HepG2 (cell line): Measurements from ENCODE around the gene SPCS1. TPM values are rescaled to one million over a fixed set of nuclear protein-coding genes. Genes with fewer than 3 reads are reported as not detected.

ENCODE experiments used
- ATAC-seq: fragments of 200-7000 bp; cut with Tn5 transposase; 3 replicates; pipeline ENCODE4 v1.9.1; 2020; ENCODE audit warnings: mild to moderate bottlenecking, moderate library complexity
- BruUV-seq: library from RNA; stranded (reverse); fragments of 400-500 nt; replicated peaks from 2 replicates; lab custom pipeline; 2021; lab: Mats Ljungman, UMichigan
- CTCF ChIA-PET: fragments of 300-600 bp; formaldehyde crosslinking; extraction: SDS; loops from one replicate; lab custom pipeline; 2021; ENCODE audit warnings: low total read pairs, inconsistent platforms, low intra/inter-chr PET ratio; lab: Yijun Ruan, JAX
- POLR2A ChIA-PET: fragments of 350-600 bp; sonication (Branson Sonifier 250); formaldehyde crosslinking; loops from one replicate; lab custom pipeline; 2020; ENCODE audit warnings: antibody characterized with exemption, inconsistent platforms; lab: Yijun Ruan, JAX
- DNase-seq: peaks from one replicate; pipeline ENCODE4 v3.0.0-alpha.2; 2015; ENCODE audit warnings: low spot score
- FAIRE-seq: peaks from 3 replicates; lab custom pipeline; 2011; peaks lifted over from hg19 to GRCh38; lab: Jason Lieb, UNC
- H2AFZ ChIP-seq: one replicate; pipeline ENCODE4 v1.6.1; 2011; ENCODE audit warnings: low read length, inconsistent platforms
- H3K27ac ChIP-seq: fragments of 300-600 bp; 3 replicates; pipeline ENCODE4 v1.8.0; 2011; ENCODE audit warnings: mixed run types, mild to moderate bottlenecking, mixed read lengths, low read length, inconsistent platforms; ENCODE audit not compliant: insufficient read depth; ENCODE audit errors: extremely low read length
- H3K27me3 ChIP-seq, 2 experiments: fragments of 200-600 bp in 1 of 2; 2 replicates in 1 of 2; 3 replicates in 1 of 2; pipeline versions ENCODE4 v1.6.0 to v1.8.0; 2011; ENCODE audit warnings: low read length in 2 of 2, mild to moderate bottlenecking in 2 of 2, moderate library complexity in 2 of 2, inconsistent platforms in 1 of 2; ENCODE audit not compliant: insufficient read depth in 2 of 2, control insufficient read depth in 1 of 2
- H3K36me3 ChIP-seq, 2 experiments: fragments of 200-600 bp in 1 of 2; replicated peaks in 1 of 2; 2 replicates in 1 of 2; 3 replicates in 1 of 2; pipeline versions ENCODE4 v1.5.1 to v1.8.0; 2011; ENCODE audit warnings: low read length in 2 of 2, inconsistent platforms in 1 of 2; ENCODE audit not compliant: insufficient read depth in 2 of 2, control insufficient read depth in 1 of 2
- H3K4me1 ChIP-seq: 2 replicates; pipeline ENCODE4 v1.5.1; 2012; ENCODE audit warnings: low read length, inconsistent platforms; ENCODE audit not compliant: insufficient read depth
- H3K4me2 ChIP-seq: 2 replicates; pipeline ENCODE4 v1.6.0; 2011; ENCODE audit warnings: low read depth, low read length, inconsistent platforms
- H3K4me3 ChIP-seq, 3 experiments: fragments of 200-600 bp in 1 of 3; sonication (generic), shearing (Covaris generic) in 1 of 3; replicated peaks in 1 of 3; 2 replicates each; pipeline ENCODE4 v1.5.1; 2011 to 2016; ENCODE audit warnings: low read length in 3 of 3, inconsistent platforms in 2 of 3, low read depth in 2 of 3, mild to moderate bottlenecking in 2 of 3, control low read depth in 1 of 3, mixed read lengths in 1 of 3; ENCODE audit not compliant: insufficient read depth in 1 of 3
- H3K79me2 ChIP-seq: one replicate; pipeline ENCODE4 v1.6.1; 2011; ENCODE audit warnings: low read length, inconsistent platforms; ENCODE audit not compliant: insufficient read depth
- H3K9ac ChIP-seq: 2 replicates; pipeline ENCODE4 v1.6.0; 2011; ENCODE audit warnings: mild to moderate bottlenecking, low read depth, low read length, inconsistent platforms; ENCODE audit not compliant: insufficient read depth
- H3K9me3 ChIP-seq: 2 replicates; pipeline ENCODE4 v1.5.1; 2012; ENCODE audit warnings: mild to moderate bottlenecking, low read length
- H4K20me1 ChIP-seq: 2 replicates; pipeline ENCODE4 v1.6.0; 2011; ENCODE audit warnings: inconsistent platforms, mild to moderate bottlenecking, low read length, moderate library complexity; ENCODE audit not compliant: insufficient read depth
- AKAP8 ChIP-seq: sonication (generic); formaldehyde crosslinking; IDR thresholded peaks from 2 replicates; pipeline ENCODE4 v1.5.1; 2020; ENCODE audit warnings: mild to moderate bottlenecking, missing genetic modification reagents
- CEBPB ChIP-seq: IDR thresholded peaks from 2 replicates; pipeline ENCODE4 v1.6.1; 2011; ENCODE audit warnings: low read depth, low read length, improper control_type of control experiment, borderline replicate concordance
- HES4 ChIP-seq: sonication (generic); formaldehyde crosslinking; IDR thresholded peaks from 2 replicates; pipeline ENCODE4 v1.9.0; 2021; ENCODE audit warnings: mild to moderate bottlenecking, missing genetic modification reagents, borderline replicate concordance
- POLR2G ChIP-seq: fragments of 200-400 bp; formaldehyde crosslinking; IDR thresholded peaks from 2 replicates; pipeline ENCODE4 v1.6.1; 2018; ENCODE audit warnings: mild to moderate bottlenecking, low read depth, low read length, moderate library complexity
- RBFOX2 ChIP-seq: fragments of 200-400 bp; formaldehyde crosslinking; IDR thresholded peaks from 2 replicates; pipeline ENCODE4 v1.6.1; 2017; ENCODE audit warnings: low read depth, mild to moderate bottlenecking, low read length
- ZKSCAN8 ChIP-seq: IDR thresholded peaks from 2 replicates; pipeline ENCODE4 v1.6.1; 2016; ENCODE audit warnings: borderline replicate concordance, missing genetic modification reagents, missing compliant biosample characterization
- WGBS: methylation state at CpG from one replicate; pipeline ENCODE4 v1.1.6; 2017; ENCODE audit warnings: low lambda C conversion rate; 5-methylcytosine and 5-hydroxymethylcytosine counted together
- in situ Hi-C: cut with HindIII; loops from 2 replicates; pipeline ENCODE4 v1.10.0; 2017; ENCODE audit warnings: low pct_unique_long_range_greater_than_20kb; ENCODE audit not compliant: extremely low pct_ligation_motif_present
- intact Hi-C: fragments of 100-400 bp; cut with micrococcal nuclease; formaldehyde crosslinking; loops from one replicate; pipeline ENCODE4 v1.10.0; 2022; ENCODE audit not compliant: unreplicated experiment
- polyA plus RNA-seq, 8 experiments: library from polyadenylated mRNA; depleted of rRNA in 3 of 8; stranded (reverse) in 7 of 8; unstranded in 1 of 8; fragments of >200 nt; fragmentation: Illumina TruSeq in 4 of 8; extraction: Trizol in 4 of 8; gene quantifications; 2 replicates each; pipeline versions ENCODE4 v1.2.1 to v1.2.3, GENCODE V29; 2011 to 2016; ENCODE audit warnings: low read depth in 4 of 8, missing spikeins in 1 of 8, mixed read lengths in 1 of 8; ENCODE audit not compliant: insufficient read depth in 1 of 8
- total RNA-seq, 5 experiments: library from RNA; depleted of rRNA; stranded (reverse); fragments of >200 nt; fragmentation: Illumina TruSeq; extraction: Trizol; gene quantifications; 2 replicates each; pipeline ENCODE4 v1.2.3, GENCODE V29; 2016; ENCODE audit warnings: low read depth in 1 of 5

SPCS1 gene
- total and polyA plus RNA-seq, 2 of the 13 experiments (the other 11 are each of a cell fraction or from before 2014, with no cell fraction given) = 84.6 to 120 TPM

GRCh38 chr3:52688266-52688665 lies 17.6 kb upstream of the SPCS1 start:
- POLR2A ChIA-PET = interaction anchor here (1.4 to 12.6 kb wide), 3 partner anchors 8 to 17 kb away, joined by 3 to 118 read pairs (median 18); partner anchors contain the start of genes GLT8D1 and SPCS1
- ATAC-seq (no peak), DNase-seq (no peak), FAIRE-seq (no peak)
- TF ChIP-seq AKAP8 (CRISPR knock-in tag) = no peak
- 0 out of 2 replicates have a peak, but pooled peaks have one; percentile 34 for TF ChIP-seq POLR2G
- TF ChIP-seq RBFOX2 = peak; percentile 38; the same call in 1 of the 2 replicates
- peak; percentile 31; the same call in 1 of the 2 replicates for TF ChIP-seq CEBPB
- Histone ChIP-seq H3K9ac (no peak overlapping the region), H4K20me1 (peaks cover 16% of the 10 kb centered on the region), H3K4me2 (peak overlapping the region; percentile 94), H3K4me3 (no peak overlapping the region; a peak in 1 of 6 replicates), H3K79me2 (peaks cover 62% of the 10 kb centered on the region), H3K27me3 (no peaks in the 10 kb centered on the region; a peak in 1 of 5 replicates), H2AFZ (no peak overlapping the region), H3K9me3 (no peaks in the 10 kb centered on the region), H3K4me1 (peaks cover 73% of the 10 kb centered on the region), H3K27ac (no peak overlapping the region), H3K36me3 (peaks cover 24 to 61% of the 10 kb centered on the region in 2 experiments)
- 74% methylated on average over 6 of the region's 6 CpGs for WGBS
- in situ Hi-C loops = loop anchor here (10.0 kb wide), 1 partner anchor 233 kb away; the partner anchor contains the start of genes NISCH and TNNC1
- intact Hi-C loops = no loop called here
- BruUV-seq = no TSS peak
- CTCF ChIA-PET = no interaction called here

GRCh38 chr3:52689151-52689550 lies 16.8 kb upstream of the SPCS1 start:
- FAIRE-seq (no peak), ATAC-seq (no peak), DNase-seq (no peak)
- peaks cover 19% of the 10 kb centered on the region for H4K20me1 ChIP-seq
- no peak for TF ChIP-seq ZKSCAN8 (CRISPR knock-in tag)
- TF ChIP-seq HES4 (CRISPR knock-in tag) = no peak
- no peak overlapping the region for H3K4me3 ChIP-seq
- no peak overlapping the region for H3K27ac ChIP-seq
- no peak overlapping the region for H2AFZ ChIP-seq
- no TSS peak for BruUV-seq
- H3K4me2 ChIP-seq = peak overlapping the region; percentile 94; the same call in 1 of the 2 replicates
- ChIA-PET CTCF (no interaction called here), POLR2A (interaction anchor here (1.4 to 12.6 kb wide), 2 partner anchors 10 to 16 kb away, joined by 3 to 118 read pairs; partner anchors contain the start of genes GLT8D1 and SPCS1)
- no peak overlapping the region; the same call in 1 of the 2 replicates for H3K9ac ChIP-seq
- 96% methylated on average over 3 of the region's 3 CpGs for WGBS
- peaks cover 27 to 68% of the 10 kb centered on the region in 2 experiments for H3K36me3 ChIP-seq
- peaks cover 53% of the 10 kb centered on the region for H3K79me2 ChIP-seq
- intact Hi-C loops (no loop called here), in situ Hi-C loops (loop anchor here (10.0 kb wide), 1 partner anchor 234 kb away; the partner anchor contains the start of genes NISCH and TNNC1)
- no peaks in the 10 kb centered on the region; a peak in 1 of 5 replicates for H3K27me3 ChIP-seq
- peaks cover 64% of the 10 kb centered on the region for H3K4me1 ChIP-seq
- no peaks in the 10 kb centered on the region for H3K9me3 ChIP-seq
